Kidney (tissue), 14 donors: ENCODE measurements around the gene KLK4. TPM values are rescaled to one million over a fixed set of nuclear protein-coding genes. Genes with fewer than 3 reads are reported as not detected.
"Not testable (repeated sequence)": the region's sequence is repeated elsewhere in the genome, so short reads cannot be mapped to it uniquely, and the experiment has no call there.

Experiments used
- DNase-seq, 5 donors: peaks; one replicate each; pipeline ENCODE4 v3.0.0-alpha.2; 2013 to 2020
- FAIRE-seq: peaks from 2 replicates; lab custom pipeline; 2012; peaks lifted over from hg19 to GRCh38; lab: Jason Lieb, UNC
- H3K27ac ChIP-seq, 2 donors: one replicate each; pipeline ENCODE4 v1.7.0; 2013; ENCODE audit warnings: low read depth in 2 of 2, low read length in 2 of 2, inconsistent platforms in 1 of 2
- H3K27me3 ChIP-seq: one replicate; pipeline ENCODE4 v1.7.1; 2013; ENCODE audit warnings: low read length, inconsistent platforms; ENCODE audit not compliant: control insufficient read depth, insufficient read depth
- H3K36me3 ChIP-seq, 3 donors: one replicate each; pipeline versions ENCODE4 v1.7.0 to v1.7.1; 2013; ENCODE audit warnings: low read length in 3 of 3, control low read depth in 1 of 3, inconsistent platforms in 1 of 3; ENCODE audit not compliant: insufficient read depth in 3 of 3, control insufficient read depth in 2 of 3
- H3K4me1 ChIP-seq, 3 donors: one replicate each; pipeline versions ENCODE4 v1.7.0 to v1.7.1; 2013; ENCODE audit warnings: low read length in 3 of 3, inconsistent platforms in 1 of 3, low read depth in 1 of 3; ENCODE audit not compliant: control insufficient read depth in 2 of 3, insufficient read depth in 2 of 3
- H3K4me3 ChIP-seq, 3 donors: one replicate each; pipeline versions ENCODE4 v1.7.0 to v1.8.1; 2013; ENCODE audit warnings: low read length in 3 of 3, control low read depth in 1 of 3, inconsistent platforms in 1 of 3
- H3K9ac ChIP-seq, 3 donors: one replicate each; pipeline versions ENCODE4 v1.7.0 to v1.7.1; 2013; ENCODE audit warnings: low read length in 3 of 3, control low read depth in 1 of 3, inconsistent platforms in 1 of 3
- H3K9me3 ChIP-seq, 3 donors: one replicate each; pipeline versions ENCODE4 v1.7.0 to v1.7.1; 2013; ENCODE audit warnings: low read length in 3 of 3, control low read depth in 1 of 3, inconsistent platforms in 1 of 3; ENCODE audit not compliant: control insufficient read depth in 2 of 3, insufficient read depth in 1 of 3
- CTCF ChIP-seq: IDR thresholded peaks from 3 replicates; pipeline ENCODE4 v1.5.1; 2012; ENCODE audit warnings: mild to moderate bottlenecking, moderate library complexity, borderline replicate concordance; ENCODE audit not compliant: insufficient read depth; ENCODE audit errors: extremely low read depth
- intact Hi-C: fragments of 100-400 bp; cut with DNase I; formaldehyde crosslinking; loops from one replicate; pipeline ENCODE4 v1.11.1; 2022
- polyA plus RNA-seq: library from polyadenylated mRNA; stranded (reverse); fragments of 350-450 nt; fragmentation: Illumina TruSeq; extraction: RNeasy Lipid Tissue Mini Kit (QIAGEN cat#74804); gene quantifications from one replicate; pipeline ENCODE4 v1.2.3, GENCODE V29; 2014; ENCODE audit warnings: low read depth, low replicate concordance; ENCODE audit not compliant: insufficient read depth
- total RNA-seq: library from RNA; stranded (reverse); fragmentation: NEBNext Ultra II Directional; extraction: Animal tissue kit (Norgen Biotek cat#: 25700); gene quantifications from one replicate; pipeline ENCODE4 v1.2.1, GENCODE V29; 2021
- donor health status: control.
- donor health status: control.
- donor health status: control.
- donor health status: control.
- donor health status: control.
- donor health status: DM: yes; HTN: yes; CAD: no.
- donor health status: Normal renal cell carcinoma (clear cell type).

The KLK4 gene
- total and polyA plus RNA-seq, 2 donors from 2014 or later, result 1.2 TPM; not detected in 1

- TF ChIP-seq CTCF, result no peak
- intact Hi-C loops, result no loop called here
- H3K27me3 ChIP-seq, result no peaks in the 10 kb centered on the region
- H3K4me3 ChIP-seq, result no peak overlapping the region
- no peak overlapping the region for H3K9ac ChIP-seq
- no peaks in the 10 kb centered on the region for H3K9me3 ChIP-seq
- DNase-seq (no peak), FAIRE-seq (no peak)
- H3K27ac ChIP-seq, result peak overlapping the region in 1 of 2 donors; percentile 57
- H3K4me1 ChIP-seq, result no peaks in the 10 kb centered on the region
- no peaks in the 10 kb centered on the region for H3K36me3 ChIP-seq
These were observed 14.0 kb downstream of the KLK4 start for GRCh38 chr19:50897191-50897607.

GRCh38 chr19:50896591-50897190 lies 14.5 kb downstream of the KLK4 start:
- peak overlapping the region in 1 of 2 donors; percentile 57 for H3K27ac ChIP-seq
- H3K4me3 ChIP-seq, result no peak overlapping the region
- no peak overlapping the region for H3K9ac ChIP-seq
- H3K9me3 ChIP-seq, result no peaks in the 10 kb centered on the region
- H3K36me3 ChIP-seq, result no peaks in the 10 kb centered on the region
- intact Hi-C loops, result no loop called here
- no peak for TF ChIP-seq CTCF
- H3K4me1 ChIP-seq, result no peaks in the 10 kb centered on the region
- FAIRE-seq (no peak), DNase-seq (peak in 4 of 5 donors; percentile 78 to 84 (median 82))
- no peaks in the 10 kb centered on the region for H3K27me3 ChIP-seq

GRCh38 chr19:50896089-50896590 lies 15.1 kb downstream of the KLK4 start:
- intact Hi-C loops, H3K27ac ChIP-seq, H3K27me3 ChIP-seq, DNase-seq, H3K36me3 ChIP-seq, H3K4me1 ChIP-seq, H3K9me3 ChIP-seq, H3K4me3 ChIP-seq, H3K9ac ChIP-seq, FAIRE-seq: not testable (repeated sequence)

GRCh38 chr19:50894478-50895356 lies 16.5 kb downstream of the KLK4 start:
- Histone ChIP-seq H3K9ac (no peak overlapping the region), H3K27ac (no peak overlapping the region), H3K4me1 (no peaks in the 10 kb centered on the region), H3K36me3 (no peaks in the 10 kb centered on the region), H3K9me3 (no peaks in the 10 kb centered on the region), H3K27me3 (no peaks in the 10 kb centered on the region), H3K4me3 (no peak overlapping the region)
- TF ChIP-seq CTCF, result no peak
- FAIRE-seq (no peak), DNase-seq (no peak)
- intact Hi-C loops, result no loop called here
